ENCODE results near the gene MVB12B. TPM values are rescaled to one million over a fixed set of nuclear protein-coding genes. Genes with fewer than 3 reads are reported as not detected.

MVB12B gene
- total RNA-seq, 2 donors from 2014 or later: 13.6 to 13.8 TPM

DNA sequence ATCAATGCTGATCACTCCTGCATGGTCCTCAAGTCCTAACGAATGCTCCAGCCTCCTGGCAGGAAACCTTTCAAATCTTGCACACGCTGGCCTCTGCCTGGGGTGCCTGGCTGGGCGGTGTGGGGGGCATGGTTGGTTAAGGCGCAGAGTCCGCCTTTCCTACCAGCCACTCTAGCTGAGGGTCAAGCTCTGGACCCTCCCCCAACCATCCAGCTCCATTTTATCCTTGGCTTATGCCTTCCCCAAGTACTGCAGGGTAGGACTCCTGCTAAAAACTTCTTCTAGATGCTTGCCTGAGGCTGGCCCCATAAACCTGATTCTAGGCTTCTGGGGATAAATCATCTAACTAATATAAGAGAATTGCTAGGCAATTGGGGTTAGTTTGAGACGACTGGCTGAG, 808 bp upstream of the MVB12B start:
- intact Hi-C loops (cut with DNase I): loop anchor here in 1 of 2 donors (10.0 kb wide), 1 partner anchor 69 kb away; no protein-coding TSS in a partner anchor
- peak; percentile 0 for DNase-seq (ENCODE audit: low spot score)

DNA sequence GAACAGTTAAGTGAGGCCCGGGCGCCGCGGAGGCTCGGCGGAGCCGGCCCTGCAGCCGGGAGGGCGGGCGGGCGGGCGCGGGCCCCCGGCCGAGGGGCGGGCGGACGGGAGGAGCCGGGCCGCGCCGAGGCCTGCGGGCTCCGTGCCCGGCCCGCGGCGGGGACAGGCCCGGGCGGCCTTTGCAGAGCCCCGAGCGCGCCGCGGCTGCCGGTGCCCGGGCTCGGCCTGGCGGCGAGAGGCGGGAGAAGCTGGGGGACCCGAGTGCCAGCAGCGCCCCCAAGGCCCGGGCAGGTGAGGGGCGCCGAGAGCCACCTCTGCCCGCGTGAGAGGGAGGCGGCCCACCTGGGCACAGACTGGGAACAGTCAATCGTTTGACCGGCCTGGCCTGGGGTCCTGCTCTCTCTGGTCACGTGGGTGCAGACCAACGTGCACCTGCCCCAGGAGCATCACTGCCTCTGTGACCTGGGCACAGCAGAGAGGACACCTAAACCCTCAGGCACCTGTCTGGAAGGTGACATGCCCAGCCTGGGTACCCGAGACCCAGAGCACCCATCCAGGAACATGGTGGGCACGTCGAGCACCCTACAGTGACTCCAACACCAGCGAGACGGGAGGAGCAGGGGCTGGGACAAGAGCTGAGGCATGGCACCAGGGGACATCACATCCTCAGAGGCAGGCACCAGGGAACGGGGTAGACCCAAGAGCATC, 531 bp downstream of the MVB12B start:
- intact Hi-C loops (cut with DNase I): loop anchor here in 1 of 2 donors (10.0 kb wide), 1 partner anchor 68 kb away; no protein-coding TSS in a partner anchor
- no peak for DNase-seq (ENCODE audit: low spot score)

DNA sequence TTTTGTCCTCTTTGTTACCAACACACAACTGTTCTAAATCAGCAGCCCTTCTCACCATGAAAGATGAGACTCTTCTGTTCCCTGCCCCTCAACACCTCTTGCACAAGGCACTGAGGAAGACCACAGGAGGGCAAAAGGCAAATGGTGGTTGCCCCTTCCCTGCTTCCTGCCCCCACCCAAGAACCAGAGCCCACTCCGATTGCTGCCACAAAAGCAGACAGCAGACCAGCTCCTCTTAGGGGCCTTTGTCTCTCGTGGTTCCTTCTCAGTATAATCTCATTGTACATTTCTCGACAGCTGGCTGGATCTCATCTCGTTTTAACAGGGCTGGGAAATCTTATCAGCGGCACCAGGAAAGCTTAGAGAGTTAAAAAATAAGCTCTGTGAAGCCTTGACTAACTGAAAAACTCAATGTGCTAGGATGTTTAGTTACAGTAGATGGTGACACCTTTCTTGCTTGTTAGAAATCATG, 1.1 kb downstream of the MVB12B start:
- intact Hi-C loops (cut with DNase I): loop anchor here in 1 of 2 donors (10.0 kb wide), 1 partner anchor 67 kb away; no protein-coding TSS in a partner anchor
- no peak for DNase-seq (ENCODE audit: low spot score)

DNA sequence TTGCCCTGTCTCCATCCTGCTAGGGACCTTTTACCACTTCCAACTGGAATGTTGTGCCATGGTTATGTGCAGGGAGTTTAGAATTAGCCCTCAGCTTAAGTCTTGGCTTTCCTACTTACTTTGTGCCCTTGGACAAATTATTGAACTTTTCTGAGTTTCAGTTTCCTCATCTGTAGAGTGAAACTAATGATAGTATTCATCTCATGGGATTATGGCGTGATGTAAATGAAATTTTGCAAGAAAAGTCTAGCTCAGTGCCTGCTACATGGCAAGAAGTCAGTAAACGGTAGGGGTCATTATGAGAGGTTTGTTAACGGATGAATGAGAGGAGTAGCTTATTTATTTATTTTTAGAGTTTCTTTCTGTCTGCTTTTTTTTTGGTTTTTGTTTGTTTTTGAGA, 1.8 kb downstream of the MVB12B start:
- intact Hi-C loops (cut with DNase I): loop anchor here in 1 of 2 donors (10.0 kb wide), 1 partner anchor 66 kb away; no protein-coding TSS in a partner anchor
- DNase-seq (ENCODE audit: low spot score): no peak

DNA sequence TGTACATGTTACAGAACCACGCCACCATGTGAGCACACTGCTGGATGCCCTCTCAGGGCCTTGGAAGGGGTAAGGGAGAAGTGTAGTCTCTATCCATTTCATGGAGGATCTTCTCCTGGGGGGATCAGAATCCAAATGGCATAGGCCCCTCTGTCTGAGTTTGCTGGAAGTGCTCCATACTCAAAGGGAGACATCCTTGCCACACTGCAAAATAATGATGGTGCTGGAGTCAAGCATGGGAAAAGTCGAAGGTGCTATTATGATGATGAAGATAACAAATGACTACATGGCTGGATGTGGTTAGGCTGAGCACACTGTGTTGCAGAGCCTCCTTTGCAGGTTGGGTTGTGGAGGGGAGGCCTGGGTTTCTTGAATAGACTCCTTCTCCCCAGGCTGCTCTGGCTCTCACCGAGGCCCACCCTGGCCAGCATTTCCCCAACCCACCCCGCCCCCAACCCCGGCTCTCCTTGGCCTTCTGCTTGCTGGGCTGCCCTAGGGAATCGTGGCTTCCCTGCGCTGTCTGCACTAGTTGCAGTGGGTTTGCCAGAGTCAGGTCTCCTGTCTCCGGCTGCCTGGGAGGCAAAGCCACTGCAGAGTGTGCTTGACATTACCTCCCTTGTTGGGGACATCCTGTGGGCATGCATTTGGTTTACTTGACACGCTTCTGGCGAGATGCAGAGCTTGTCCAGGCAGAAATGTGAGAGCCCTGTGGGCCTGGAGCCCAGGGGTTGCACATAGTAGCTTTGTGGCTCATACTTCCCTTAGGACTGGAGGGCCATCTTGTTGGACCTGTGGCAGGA, 3.0 kb downstream of the MVB12B start:
- intact Hi-C loops (cut with DNase I): loop anchor here in 1 of 2 donors (10.0 kb wide), 1 partner anchor 65 kb away; no protein-coding TSS in a partner anchor

DNA sequence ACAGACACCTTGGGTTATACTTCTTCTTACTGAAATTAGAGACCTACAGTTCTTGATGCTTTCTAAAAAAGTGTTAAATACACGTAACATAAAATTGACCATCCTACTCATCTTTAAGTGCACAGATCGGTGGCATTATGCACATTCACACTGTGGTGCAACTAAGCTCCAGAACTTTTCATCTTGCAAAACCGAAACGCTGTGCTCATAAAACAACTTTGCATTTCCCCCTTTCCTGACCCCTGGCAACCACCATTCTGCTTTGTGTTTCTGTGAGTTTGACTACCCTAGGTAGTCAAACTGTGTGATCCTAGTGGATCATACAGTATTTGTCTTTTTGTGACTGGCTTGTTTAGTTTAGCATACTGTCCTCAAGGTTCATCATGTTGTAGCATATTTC, 3.9 kb downstream of the MVB12B start:
- intact Hi-C loops (cut with DNase I): no loop called here
- no peak for DNase-seq (ENCODE audit: low spot score)

More for the DNA sequence above, 3.0 kb downstream of the MVB12B start:
- no peak for DNase-seq (ENCODE audit: low spot score)

DNA sequence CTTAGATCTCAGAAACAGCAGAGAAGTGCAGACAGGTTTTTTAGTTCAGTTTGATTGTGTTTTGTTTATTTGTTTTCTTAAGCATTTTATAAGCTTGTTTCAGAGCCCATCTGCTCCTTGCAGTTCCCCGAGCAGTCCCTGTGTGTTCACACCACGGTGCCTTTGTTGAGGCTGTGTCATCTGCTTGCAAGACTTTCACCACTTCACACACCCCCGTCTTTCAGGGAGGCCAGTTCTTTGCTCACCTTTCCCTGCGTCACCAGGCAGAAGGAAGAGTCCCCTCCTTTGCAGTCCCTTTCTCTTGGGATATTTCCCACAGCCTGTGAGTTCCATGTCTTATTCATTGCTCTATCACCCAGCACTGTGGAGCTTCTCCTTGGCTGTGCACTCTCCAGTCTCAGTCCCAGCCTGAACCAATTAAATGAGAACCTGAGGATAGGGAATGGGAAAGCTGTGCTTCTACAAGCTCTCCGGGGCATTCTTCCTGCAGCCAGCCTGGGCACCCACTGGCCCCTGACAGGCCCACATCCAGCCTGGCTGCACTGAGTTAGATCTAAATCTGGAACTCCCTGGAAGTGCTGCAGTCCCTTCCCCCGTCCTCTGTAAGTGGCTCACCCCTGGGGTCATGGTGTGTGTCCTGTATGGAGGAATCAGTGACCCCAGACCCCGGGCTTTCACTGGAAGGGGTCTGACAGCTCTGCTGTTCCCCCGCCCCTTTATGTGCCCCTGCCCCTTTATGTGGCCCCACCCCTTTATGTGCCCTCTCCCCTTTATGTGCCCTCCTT, 5.5 kb downstream of the MVB12B start:
- intact Hi-C loops (cut with DNase I): no loop called here
- DNase-seq (ENCODE audit: low spot score): no peak

DNA sequence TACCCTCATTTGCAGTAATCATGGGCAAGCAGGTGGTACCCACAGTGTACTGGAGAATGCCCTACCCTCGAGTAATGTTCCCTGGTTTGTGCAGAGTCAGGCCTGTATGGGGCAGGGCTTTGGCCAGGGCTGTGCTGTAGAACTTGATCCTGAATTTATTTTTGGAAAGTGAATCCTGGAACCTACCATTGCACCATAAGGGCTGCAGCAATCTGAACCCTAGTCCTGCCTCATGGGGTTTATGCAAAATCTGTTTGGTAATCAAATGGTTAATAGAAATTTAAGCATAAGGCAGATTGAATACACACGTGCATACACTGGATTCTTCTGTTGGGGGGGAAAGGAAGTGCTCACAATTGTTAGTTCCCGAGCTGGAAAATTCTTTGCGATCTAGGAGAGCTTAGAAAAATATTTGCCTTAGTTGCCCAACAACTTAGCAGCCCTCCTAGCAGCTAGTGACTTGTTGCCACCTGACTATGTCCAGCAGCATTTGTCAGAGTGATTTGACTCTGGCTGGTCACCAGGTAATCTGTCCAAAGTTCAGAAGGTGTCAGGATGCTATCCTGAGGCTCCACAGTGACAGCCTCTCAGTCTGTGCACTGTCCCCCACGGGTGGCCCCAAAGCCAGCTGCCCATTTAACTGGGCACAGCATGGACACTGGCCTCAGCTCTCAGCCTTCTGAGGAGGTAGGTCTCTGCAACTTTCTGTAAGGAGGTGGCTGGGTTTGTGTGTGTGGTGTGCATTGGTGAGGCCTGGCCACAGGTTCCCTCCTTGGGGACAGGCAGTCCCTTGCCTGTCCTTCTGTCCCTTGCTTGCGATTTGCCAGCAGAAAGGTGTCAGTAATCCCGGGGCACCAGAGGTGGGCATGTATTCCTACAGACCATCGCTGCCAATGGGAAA, 8.3 kb downstream of the MVB12B start:
- DNase-seq (ENCODE audit: low spot score): no peak
- intact Hi-C loops (cut with DNase I): no loop called here

DNA sequence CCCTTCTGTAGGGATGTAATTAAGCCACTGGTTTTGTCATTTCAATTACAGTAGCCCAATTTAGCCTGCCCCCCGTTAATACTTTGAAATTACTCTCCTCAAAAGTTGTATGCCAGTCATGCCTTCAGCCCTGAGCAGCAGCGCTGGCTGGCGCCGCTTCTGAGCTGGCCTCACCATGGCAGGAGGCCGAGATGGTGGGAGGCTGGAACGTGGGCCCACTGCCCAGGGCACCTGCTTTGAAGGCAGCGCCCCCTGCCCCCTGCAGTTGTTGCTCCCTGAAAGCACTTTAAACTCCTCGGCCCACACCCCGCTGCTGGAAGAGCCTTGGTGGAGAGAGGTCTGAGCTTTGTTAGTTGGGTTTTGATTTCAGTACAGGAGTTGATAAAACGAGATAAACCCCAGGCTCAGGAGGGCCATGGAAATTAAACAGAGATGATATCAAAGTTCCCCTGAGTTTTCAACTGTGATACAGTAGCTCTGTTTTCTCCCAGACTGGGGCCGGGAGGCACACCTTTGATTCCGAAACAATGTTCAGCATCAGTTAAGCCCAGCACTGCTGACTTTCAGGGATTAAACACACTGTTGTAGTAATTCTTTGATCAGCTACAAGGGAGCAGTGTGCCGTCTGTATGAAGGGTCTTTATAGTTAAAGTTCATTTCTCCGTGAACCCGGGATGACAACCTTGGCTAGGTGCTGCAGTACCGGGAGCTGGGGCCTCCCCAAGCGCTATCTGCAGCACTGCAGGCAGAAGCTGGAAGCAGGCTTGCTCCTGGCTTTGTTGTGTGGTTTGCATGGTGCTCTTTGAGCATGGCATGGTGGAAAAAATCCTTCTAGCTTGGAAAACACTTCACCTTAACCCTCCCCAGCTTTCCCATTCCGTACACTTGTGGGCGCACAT, 9.5 kb downstream of the MVB12B start:
- no peak for DNase-seq (ENCODE audit: low spot score)
- intact Hi-C loops (cut with DNase I): no loop called here

DNA sequence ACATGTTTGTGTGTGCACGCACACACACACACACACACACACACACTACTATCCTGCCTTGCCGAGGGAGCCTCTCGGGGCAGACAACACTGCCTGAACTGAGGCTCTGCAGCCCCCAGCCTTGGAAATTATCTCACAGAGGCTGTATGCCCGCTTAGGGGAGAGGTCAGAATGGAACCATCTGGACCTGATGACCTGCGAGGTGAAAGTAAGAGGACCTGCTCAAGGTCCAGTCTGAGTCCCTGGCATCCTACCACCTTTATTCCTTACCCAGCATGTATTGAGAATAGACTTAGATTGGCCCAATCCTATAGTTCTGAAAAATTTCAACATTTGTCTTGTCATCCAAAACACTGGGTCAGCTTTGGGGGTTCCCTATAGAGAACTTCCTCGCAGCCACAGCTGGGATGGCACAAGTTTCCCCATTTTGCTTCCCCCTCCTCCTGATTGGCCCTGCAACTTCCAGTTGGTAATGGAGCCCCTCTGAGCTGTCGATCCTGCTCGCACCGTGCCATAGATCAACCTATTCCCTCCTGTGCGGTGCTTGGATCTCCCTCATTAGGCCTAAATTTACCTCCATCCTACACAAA, 10.2 kb downstream of the MVB12B start:
- no peak for DNase-seq (ENCODE audit: low spot score)
- intact Hi-C loops (cut with DNase I): no loop called here

DNA sequence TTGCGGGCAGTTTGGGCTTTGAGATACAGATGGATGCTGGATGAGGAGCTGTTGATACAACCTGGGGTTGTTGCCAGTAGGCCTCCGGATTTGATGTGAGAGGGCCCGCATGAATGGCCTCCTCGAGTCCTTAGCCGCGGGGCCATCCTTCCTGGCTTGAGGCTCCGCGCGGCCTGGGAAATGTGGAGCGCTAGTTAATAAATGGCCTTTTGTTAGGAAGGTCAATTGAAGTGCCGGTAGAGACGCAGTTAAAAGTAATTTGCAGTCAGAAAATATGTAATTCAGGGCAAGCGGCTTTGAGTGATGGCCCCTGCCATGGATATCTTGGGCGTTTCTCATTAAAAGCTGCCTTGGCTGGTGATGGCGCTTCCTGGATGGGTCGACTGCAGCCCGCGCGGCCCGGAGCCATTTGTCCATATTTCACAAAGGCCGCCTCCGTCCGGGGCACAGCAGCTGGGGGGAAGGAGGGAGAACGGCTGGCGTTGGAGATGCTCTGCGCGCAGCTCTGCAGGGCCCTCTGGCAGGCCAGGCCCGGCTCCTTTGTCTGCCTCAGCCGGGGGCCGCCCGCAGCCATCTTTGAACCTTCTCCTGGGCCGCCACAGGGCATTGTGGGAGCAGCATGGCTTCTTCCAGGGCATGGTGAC, 11.2 kb downstream of the MVB12B start:
- intact Hi-C loops (cut with DNase I): no loop called here
- DNase-seq (ENCODE audit: low spot score): no peak

DNA sequence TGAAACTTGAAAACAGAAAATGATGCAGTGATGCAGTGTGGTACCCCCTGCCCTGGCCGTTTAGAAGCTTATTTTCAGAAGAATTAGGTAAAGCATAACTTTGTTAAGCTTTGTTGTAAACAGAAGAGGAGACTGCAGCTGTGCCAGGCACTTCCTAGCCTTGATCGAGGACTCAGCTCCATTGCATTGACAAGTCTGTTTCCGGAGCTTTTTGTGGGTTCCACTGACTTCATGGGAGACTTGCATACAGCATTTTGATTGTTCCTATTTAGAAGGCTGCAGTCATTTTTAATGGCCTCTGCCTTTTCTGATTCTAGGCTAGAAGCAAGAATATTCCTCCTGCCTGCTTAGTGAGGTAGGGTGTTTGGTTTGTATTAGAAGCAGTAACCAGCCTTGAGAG, 12.3 kb downstream of the MVB12B start:
- intact Hi-C loops (cut with DNase I): no loop called here
- DNase-seq (ENCODE audit: low spot score): no peak

DNA sequence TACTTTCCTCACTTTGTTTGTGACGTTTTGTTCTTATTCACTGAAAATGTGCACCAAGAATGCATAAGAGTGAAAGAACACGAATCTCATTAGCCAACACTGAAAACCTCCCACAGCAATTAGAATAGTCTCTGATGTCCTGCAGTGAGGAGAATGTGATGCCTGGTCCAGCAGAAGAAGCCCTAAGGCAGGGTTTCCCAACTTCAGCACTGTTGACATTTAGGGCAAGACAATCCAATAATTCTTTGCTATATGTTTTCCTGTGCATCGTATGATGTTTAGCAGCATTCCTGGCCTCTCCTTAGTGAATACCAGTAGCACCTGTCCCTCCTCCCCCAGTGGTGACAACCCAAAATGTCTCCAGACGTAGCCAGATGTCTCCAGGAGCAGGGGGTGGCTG, 14.8 kb downstream of the MVB12B start:
- intact Hi-C loops (cut with DNase I): no loop called here
- DNase-seq (ENCODE audit: low spot score): no peak

DNA sequence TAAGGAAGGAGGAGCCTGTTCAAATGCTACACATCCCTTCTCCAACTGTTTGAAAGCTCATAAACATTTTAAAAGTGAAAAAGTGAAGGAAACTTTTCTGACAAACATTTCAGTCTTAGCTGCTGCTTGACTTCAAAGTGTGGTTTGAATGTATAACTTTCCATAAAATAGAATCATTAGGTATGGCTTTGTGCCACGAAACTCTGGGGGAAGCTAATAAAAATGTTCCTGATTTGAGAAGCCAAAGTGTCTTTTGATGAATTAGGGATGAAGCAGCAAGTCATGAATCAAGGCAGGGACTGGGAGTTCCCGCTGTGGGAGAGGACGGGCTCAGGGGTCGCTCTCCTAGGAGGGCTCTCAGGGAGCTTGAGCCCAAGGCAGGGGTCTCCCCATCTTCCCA, 15.3 kb downstream of the MVB12B start:
- intact Hi-C loops (cut with DNase I): no loop called here
- DNase-seq (ENCODE audit: low spot score): no peak

DNA sequence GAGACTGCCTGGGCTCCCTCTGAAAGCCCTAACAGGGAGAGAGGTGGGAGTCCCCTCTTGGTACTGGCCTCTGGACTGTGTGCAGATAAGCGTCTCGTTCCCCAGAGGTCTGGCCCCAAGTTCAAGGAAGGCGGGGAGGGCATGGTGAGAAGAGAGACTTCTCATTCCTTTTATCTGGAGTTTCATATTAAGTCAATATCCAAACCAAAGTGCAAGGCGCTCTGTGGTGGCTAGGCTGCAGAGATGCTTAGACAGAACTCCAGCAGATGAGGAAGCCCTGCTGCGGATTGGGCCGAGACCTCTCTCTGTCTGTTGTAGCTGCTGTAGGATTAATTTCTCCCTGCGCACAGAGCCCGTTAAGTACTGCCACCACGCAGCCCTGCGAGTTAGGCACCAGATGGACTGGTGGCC, 16.0 kb downstream of the MVB12B start:
- no peak for DNase-seq (ENCODE audit: low spot score)
- intact Hi-C loops (cut with DNase I): no loop called here

DNA sequence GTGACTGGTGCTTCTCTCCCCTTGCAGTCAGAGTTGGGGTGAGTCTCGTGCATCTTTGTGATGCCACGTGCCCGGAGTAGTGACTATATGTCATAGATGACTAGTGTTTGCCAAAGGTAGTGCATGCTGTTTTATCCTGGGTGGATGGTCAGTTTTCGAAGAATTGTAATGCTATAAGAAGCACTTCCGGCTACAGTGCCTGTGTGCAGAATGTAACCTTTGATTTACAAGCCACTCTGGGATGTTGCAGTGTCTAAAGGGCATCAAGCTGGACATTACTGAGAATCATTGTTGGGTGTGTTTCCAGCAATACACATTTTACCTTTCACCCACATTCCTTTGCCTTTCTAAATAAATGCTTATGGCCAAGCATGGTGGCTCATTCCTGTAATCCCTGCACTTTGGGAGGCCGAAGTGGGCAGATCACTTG, 16.7 kb downstream of the MVB12B start:
- DNase-seq (ENCODE audit: low spot score): no peak
- intact Hi-C loops (cut with DNase I): no loop called here

DNA sequence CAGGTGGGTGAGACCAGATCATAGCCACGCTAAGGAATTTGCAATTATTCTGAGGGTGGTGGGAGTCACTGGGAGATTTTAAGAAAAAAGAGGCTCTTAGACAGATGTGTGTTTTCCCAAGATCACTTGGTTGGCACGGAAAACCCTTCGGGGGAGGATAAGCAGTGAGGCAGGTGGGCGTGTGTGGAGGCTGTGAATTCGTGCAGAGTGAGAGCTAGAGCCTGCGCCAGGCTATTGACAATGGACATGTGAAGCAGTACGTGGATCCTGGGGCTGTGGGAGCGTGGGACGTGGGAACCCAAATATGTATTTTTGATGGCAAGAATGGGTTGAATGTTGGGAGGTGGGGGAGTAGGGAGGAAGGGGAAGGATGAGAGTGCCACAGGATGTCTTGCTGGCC, 19.4 kb downstream of the MVB12B start:
- intact Hi-C loops (cut with DNase I): no loop called here
- no peak for DNase-seq (ENCODE audit: low spot score)

Measured in posterior vena cava (tissue), 2 donors.